Colon (tissue), 2 donors: Measurements from ENCODE around the gene ZNF333.

Experiments used
- FAIRE-seq: peaks from 2 replicates; lab custom pipeline; 2012; peaks lifted over from hg19 to GRCh38; lab: Jason Lieb, UNC
- donor health status: control.
- donor health status: control.

Gene ZNF333

DNA sequence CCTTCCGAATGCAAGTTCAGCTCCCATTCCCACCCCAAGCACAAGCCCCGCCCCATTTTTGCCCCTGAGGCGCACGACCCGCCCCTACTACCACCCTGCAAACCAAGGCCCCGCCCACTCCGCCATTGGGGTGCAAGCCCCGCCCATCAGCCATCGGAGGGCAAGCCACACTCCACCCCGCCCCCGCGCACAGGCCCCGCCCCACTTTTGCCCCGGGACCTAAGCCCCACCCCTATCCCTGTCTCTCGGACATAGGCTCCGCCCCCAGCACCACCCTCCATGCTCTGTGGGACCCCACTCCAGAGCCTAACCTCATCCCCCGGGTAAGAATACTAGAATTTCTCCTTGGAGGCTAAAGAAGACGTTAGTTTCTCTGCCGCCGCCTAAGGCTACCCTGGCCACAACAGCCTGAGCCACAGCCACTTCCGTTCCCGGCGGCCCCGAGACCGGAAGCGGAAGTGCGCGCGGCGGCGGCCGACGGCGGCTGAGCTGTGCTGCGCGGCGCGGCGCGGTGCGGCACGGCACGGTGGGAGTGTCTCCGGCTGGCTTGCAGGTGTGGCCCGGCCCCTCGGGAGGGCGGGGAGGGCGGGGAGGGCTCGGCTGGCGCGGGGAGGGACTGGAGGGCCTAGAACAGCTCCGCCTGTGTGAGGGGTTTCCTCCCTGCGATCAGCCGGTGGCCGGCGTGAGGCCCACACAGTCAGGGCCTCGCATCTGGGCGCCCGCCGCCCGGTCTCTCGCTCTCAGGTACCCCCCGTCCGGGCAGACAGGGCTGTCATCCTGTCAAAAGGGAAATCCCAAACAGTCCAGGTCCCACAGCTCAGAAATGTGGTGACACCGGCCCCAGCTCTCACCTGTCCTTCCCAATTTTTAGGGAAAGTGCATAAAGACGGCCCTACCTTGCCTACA is at the start of gene ZNF333:
Gene ZNF333, plus strand, starts transcription at position 451 of the 906 bp plus-strand sequence. CDS start 3,444 bp downstream, outside the sequence.
- no peak for FAIRE-seq

DNA sequence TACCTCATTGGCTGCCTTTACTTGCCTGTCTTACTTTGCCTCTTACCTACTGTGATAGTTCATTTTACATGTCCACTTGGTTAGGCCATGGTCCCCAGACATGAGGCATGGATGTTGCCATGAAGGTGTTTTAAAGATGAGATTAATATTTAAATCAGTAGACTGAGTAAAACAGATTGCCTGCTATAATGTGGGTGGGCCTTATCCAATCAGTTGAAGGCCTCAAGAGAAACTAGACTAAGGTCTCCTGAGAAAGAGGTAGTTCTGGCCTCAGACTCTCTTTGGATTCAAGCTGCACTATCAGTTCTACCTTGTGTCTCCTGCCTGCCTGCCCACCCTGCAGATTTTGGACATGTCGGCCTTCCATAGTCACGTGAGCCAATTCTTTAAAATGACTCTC is 41.3 kb upstream of the ZNF333 start:
- no peak for FAIRE-seq

DNA sequence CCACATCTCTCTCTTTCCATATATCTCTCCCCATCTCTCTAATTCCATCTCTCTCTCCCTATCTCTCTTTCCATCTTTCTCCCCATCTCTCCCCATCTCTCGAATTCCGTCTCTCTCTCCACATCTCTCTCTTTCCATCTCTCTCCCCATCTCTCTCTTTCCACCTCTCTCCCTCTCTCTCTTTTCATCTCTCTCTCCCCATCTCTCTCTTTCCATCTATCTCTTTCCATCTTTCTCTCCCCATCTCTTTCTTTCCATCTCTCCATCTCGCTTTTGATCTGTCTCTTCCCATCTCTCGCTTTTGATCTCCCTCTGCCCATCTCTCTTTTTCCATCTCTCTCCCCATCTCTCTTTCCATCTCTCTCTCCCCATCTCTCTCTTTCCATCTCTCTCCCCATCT is 40.8 kb upstream of the ZNF333 start:
- FAIRE-seq = no peak

DNA sequence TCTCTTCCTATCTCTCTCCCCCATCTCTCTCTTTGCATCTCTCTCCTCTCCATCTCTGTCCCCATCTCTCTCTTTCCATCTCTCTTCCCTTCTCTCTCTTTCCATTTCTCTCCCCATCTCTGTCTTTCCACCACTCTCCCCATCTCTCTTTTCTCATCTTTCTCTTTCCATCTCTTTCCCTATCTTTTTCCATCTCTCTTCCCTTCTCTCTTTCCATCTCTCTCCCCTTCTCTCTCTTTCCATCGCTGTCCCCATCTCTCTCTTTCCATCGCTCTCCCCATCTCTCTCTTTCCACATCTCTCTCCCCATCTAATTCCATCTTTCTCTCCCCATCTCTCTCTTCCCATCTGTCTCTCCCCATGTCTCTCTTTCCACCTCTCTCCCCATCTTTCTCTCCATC is 39.7 kb upstream of the ZNF333 start:
- no peak for FAIRE-seq

DNA sequence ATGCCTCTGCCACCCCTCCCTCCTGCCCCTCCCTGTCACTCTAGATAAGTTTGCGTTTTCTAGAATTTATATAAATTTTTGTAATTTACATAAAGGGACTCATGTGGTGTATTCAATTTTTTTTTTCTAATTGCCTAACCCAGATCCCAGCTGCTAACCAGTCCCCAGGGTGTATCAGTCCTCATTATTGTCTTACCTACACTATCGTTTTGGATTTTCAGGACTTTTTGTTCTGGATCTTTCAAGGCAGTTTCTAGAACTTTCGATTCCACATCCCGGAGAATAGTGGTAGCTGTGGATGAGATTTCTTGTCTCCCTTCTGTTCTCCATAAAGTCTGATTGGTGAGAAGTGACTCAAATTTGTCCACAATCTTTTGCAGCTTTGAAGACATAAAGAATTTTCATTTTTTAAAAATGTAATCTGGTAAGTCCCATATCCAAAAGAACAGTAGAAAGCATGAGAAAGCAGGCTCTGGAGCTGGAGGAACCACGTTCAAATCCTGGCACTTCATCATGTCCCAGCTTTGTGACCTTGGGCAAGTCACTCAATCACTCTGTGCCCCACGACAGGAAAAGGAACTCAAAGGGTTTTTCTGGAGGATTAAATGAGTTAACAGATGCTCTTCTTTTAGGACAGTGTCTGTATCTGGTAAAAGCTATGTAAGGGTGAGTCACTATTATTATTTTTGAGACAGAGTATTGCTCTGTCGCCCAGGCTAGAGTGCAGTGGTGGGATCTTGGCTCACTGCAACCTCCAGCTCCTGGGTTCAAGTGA is 34.9 kb upstream of the ZNF333 start:
- FAIRE-seq = no peak

DNA sequence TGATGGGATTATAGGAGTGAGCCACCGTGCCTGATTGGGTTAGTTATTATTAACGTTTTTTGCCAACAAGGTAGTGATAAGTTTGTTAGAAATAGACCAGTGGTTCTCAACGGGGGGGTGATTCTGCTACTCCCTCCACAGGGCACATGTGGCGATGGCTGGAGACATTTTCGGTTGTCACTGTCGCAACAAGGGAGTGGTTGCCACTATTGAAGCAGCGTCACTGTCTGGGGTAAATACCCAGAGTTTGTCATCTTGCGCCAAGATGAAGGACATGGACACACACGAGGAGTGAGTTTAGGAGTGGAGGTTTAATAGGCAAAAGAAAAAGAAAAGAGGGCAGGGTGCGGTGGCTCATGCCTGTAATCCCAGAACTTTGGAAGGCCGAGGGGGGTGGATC is 34.1 kb upstream of the ZNF333 start:
- FAIRE-seq = no peak

DNA sequence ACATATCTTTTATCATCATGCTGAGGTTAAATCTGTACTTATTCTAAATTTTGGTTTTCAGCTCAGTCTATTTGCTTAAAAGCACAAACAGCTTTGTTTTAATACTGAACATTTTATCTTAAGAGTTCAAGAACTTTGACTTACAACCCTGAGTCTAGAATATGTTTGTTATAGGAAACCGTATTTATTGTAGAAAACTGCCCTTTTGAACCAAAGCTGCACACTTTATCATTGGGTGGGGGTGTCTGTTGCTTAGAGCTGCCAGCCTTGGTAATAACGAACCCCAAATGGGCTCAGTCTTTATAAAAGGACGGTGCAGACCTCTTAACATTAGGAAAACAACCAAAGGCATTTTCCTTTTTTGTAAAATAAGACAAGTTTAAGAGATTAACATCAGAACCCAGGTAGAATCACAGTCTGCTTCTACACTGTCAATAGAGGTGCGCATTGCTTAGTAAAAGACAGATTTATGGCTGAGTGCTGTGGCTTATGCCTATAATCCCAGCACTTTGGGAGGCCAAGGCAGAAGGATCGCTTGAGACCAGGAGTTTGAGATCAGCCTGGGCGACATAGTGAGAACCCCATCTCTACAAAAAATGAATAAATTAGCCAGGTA is 29.9 kb upstream of the ZNF333 start:
- no peak for FAIRE-seq

DNA sequence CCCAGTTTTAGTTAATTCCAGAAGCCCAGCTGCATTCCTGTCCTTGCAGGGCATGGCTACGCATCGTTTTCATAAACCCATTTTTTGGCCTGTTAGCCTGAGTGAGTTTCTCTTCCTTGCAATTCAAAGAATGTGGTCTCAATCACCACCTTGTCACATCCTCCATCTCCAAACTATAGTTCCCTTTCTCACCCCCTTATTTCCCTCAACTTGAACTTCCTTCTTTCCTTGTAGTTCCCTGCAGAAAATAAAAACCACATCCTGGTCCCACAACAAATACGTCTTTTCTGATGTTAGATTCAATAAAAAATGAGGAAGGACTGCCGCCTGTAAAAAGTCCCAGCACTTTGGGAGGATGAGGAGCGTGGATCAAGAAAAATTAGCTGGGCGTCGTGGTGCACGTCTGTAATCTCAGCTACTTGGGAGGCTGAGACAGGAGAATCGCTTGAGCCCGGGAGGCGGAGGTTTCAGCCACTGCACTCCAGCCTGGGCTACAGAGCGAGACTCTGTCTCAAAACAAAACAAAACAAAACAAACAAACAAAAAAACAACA is 28.4 kb upstream of the ZNF333 start:
- no peak for FAIRE-seq

DNA sequence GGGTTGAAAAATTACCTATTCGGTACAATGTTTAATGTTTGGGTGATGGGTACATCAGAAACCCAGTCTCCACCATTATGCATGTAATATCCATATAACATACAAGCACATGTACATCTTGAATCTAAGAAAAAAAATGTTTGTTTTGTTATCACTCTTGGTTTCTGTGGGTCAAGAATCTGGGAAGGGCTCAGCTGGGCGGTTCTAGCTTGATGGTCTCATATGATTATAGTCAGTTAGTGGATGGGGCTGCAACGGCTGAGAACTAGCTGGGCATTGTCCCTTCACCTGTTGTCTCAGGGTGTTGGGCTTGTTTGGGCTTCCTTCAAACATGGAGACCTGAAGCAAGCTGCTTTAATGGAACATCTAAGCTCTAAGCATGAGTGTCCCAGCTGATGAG is 19.9 kb upstream of the ZNF333 start:
- no peak for FAIRE-seq

DNA sequence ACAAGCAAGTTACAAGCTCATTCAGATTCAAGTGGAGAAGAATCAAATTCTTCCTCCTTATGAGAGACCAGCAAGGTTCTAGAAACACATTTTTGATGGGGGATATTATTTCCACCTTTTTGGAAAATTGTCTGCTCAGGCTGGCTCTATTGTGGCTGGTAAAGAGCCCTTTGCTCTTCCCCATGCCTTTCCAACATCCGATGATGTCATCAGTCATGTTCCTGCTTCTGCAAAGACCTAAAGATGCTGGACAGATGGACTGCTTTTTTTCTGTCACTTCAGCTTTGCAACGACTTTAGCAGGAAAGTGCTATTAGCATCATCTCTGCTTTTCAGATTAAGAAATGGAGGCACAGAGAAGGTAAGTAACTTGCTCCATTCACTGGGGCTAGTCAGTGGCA is 19.4 kb upstream of the ZNF333 start:
- FAIRE-seq = no peak

DNA sequence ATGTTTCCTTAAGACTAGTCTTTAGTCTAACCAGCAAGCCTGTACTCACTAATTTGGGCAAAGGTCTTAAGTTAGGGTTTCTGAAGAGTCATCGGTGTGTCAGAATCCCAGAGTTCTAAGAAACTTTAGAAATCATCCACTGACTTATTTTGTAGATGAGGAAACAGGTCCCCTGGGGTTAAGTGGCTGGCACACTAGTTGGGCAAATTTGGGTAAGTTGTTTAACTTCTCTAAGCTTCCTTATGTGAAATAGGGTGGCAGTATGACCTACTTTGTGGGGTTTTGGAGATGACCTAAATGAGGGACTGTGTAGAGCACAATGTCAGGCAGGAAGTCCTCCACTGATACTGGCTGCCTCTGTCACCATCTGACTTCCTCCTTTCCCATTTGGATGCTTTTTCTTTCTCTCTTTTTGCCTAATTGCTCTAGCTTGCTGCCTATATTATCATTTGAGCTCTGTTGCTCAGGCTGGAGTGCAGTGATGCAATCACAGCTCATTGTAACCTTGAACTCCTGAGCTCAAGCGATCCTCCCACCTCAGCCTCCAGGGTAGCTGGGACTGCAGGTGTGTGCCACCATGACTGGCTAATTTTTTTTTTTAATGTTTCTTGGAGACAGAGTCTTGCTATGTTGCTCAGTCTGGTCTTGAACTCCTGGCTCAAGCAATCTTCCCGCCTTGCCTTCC is 17.5 kb upstream of the ZNF333 start:
- no peak for FAIRE-seq

DNA sequence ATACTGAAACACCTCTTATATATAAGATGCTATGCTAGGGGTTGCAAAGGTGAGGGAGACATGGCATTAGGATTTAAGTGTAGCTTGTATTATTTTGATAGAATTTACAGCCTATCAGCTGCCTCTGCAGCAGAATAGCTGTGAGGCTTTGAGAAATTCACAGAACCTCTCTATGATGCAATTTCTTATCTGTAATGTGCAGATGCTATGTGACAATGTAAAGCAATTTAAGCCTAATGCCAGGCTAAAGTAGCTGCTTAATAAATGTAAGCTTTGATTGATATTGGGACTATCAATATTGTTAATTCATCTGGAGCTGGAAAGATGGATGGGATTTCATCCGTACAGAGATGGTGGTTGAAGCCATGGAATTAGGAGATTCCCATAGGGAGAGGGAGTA is 16.8 kb upstream of the ZNF333 start:
- FAIRE-seq = no peak

DNA sequence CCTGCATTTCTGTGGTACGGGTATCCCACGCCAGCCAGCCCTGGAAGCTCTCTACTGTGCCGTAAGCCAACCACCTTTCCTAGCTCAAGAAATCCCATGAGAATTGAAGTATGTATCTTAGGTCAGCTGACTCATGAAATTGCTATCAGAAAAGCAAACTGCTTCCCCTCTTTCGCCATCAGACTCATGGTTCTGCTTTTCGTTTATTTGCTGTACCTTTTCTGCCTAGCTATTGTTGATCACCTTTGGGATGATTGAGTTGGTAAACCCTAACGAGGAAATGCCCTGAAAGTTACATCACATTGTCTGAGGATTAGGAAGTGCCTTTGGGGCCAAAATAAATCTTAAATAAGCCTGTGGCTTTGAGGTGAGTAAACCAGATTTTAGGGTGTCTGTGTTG is 15.1 kb upstream of the ZNF333 start, which contains the start of gene ADGRE3:
Gene ADGRE3, minus strand, starts transcription at position 81 of the 400 bp plus-strand sequence. Its CDS starts 74 bp downstream, at position 7.
- FAIRE-seq = no peak

DNA sequence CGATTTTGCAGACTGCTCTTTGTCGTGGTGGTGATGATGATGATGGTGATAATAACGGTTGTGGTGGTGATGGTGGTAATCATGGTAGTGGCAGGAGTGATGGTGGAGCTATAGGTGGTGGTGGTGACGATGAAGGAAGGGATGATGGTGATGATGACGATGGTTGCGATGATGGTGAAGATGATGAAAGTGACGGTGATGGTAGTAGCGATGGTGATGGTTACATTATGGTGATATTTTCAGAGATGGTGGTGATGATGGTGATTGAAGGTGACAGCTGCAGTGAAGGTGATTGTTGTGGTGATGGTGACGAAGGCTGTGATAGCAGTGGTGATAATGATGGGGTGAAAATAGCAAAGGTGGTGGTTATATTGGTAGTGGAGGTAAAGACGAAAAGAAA is 13.1 kb upstream of the ZNF333 start:
- FAIRE-seq = no peak

DNA sequence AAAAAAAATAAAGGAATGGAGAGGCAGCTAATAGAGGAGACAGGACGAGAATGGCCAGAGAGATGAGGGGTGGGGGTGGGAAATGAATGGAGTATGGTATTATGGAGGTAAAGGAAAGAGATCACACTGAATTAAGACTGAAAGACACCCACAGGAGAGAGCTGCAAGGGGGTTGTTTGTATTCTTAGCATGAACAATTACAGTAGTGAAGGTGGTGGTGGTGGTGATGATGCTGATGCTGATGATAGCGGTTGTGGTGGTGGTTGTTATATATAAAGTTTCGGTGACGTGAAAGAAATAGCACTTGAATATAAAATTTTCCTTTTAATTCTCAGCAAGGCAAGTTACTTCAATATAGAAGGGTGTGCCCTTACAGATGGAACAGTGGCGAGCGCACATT is 12.4 kb upstream of the ZNF333 start:
- FAIRE-seq = no peak

DNA sequence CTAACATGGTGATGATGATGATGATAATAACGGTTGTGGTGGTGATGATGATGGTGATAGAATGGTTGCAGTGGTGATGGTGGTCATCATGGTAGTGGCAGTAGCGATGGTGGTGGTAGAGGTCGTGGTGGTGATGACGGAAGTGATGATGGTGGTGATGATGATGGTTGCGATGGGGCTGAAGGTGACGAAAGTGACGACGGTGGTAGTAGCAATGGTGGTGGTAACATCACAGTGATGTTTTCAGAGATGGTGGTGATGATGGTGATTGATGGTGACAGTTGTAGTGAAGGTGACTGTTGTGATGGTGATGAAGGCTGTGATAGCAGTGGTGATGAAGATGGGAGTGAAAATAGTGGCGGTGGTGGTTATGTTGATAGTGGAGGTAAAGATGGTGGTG is 11.6 kb upstream of the ZNF333 start:
- FAIRE-seq = no peak

DNA sequence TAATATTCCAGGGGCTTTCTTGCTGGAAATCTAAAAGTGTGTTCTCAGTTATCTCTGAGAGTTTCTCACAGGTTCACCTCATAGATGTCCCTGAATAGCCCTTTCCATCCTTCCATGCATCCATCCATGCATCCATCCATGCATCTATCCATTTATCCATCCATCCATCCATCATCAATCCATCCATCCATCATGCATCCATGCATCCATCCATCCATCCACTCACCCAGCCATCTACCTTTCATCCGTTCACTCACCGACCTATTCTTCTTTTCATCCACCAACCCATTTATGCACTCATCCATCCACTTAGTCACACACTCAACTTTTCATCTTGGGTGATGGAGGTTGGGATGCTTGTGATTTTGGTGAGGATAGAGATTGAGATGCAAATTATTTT is 7.8 kb upstream of the ZNF333 start:
- no peak for FAIRE-seq

DNA sequence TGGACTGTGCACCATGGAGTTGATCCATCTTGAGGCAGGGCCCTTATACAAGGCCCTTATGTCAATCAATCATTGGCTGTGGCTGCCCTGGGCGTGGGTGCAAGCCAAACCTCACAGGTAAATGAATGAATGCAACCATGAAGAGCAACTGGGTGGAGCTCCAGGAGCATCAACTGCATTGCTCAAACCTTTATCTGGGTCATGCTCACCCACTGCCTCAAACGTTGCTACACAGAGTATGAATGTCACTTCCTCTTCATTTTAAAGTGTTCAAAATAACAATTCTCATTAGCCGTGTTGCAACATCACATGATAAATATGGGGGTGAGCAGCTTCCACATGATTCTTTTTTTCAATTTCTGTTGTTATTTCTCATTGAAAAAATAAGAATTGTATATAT is 6.4 kb upstream of the ZNF333 start:
- FAIRE-seq = no peak

DNA sequence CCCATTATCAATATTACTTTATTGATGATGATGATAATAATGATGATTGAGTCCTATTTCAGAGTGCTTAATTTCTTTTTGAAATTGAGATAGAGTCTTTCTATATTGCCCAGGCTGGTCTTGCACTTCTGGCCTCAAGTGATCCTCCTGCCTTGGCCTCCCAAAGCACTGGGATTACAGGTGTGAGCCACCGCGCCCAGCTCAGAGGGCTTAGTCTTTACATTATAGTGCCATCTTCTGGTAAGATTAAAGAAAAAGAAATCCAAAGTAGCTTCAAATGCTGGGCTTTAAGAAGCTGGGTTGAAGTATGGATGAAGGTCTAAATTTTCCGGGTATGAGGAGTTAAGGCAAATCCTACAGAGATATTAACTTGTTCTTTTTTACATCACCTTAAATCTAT is 3.4 kb upstream of the ZNF333 start:
- no peak for FAIRE-seq

DNA sequence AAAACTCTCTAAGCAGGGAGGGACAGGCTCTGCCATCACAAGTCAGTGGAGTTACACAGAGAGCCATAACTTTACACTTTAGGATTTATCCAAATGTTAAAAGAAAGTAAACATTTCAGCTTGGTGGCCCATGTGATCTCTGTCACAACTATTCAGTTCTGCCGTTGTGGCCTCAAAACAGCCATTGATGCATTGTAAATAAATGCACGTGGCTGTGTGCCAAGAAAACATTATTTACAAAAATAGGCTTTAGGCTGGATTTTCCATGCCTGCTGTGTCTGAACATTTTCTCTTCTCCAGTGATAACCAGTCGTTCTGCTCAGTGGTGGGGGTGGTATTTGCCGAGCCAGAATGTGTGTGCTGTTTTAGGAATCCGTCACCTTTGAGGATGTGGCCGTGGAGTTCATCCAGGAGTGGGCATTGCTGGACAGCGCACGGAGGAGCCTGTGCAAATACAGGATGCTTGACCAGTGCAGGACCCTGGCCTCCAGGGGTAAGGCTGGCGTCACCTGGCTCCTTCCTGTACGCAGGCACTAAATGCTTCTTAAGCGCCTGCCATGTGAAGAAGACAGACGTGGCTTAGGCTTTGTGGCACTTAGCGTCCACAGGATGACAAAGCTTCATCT is 4.9 kb downstream of the ZNF333 start:
- no peak for FAIRE-seq

DNA sequence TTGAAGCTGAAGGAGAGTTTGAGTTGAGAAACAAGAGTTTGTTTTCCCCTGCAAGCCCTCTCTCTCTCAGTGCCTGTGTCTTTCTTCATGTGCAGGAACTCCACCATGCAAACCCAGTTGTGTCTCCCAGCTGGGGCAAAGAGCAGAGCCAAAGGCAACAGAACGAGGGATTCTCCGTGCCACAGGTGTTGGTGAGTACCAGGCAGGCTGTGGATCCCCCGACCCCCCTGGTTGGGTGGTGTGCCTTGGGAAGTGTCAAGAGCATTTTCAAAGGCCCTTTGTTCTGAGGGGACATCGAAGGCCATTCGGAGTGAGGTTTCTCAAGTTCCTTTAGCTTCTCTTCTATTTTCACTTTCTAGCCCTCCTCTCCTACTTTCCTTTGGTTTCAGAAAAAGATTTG is 5.6 kb downstream of the ZNF333 start:
- no peak for FAIRE-seq

DNA sequence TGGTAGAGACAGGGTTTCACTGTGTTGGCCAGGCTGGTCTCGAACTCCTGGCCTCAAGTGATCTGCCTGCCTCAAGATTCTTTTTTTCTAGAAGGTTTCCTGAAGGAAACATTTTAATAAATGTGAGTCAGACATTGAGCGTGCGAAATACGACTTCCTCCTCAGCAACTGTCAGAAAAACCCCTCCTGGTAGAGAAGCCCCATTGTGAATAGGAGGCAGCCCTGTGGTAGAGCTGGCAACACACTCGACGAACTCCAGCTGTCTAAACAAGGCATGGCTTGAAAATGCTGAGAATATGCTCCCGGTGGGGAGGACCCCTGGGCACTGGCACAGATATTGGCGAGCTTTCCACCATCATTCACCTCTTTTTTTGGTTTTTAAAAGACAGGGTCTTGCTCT is 9.8 kb downstream of the ZNF333 start:
- FAIRE-seq = no peak
